ENCODE results near the gene TFAP2A. TPM values are rescaled to one million over a fixed set of nuclear protein-coding genes. Genes with fewer than 3 reads are reported as not detected.
A peak's percentile ranks its signal among the peaks of the same experiment; 100 is the strongest.

Gene TFAP2A
- total RNA-seq, 1 experiment from 2014 or later, result 87.4 TPM

- Mint-ChIP-seq H3K27ac (ENCODE audit: low read depth, unreplicated experiment) (no peak overlapping the region), H3K4me1 (ENCODE audit: insufficient read depth, unreplicated experiment) (peaks cover 8% of the 10 kb centered on the region), H3K27me3 (ENCODE audit: insufficient read depth, unreplicated experiment) (no peaks in the 10 kb centered on the region), H3K4me3 (ENCODE audit: unreplicated experiment) (no peak overlapping the region), H3K9me3 (ENCODE audit: unreplicated experiment) (no peaks in the 10 kb centered on the region), H3K36me3 (ENCODE audit: insufficient read depth, unreplicated experiment) (no peaks in the 10 kb centered on the region)
- DNase-seq (ENCODE audit: unreplicated experiment), result no peak
- ChIA-PET CTCF (no interaction called here), POLR2A (no interaction called here)
- intact Hi-C loops (cut with micrococcal nuclease), result no loop called here
- BruUV-seq (replicated peaks), result no TSS peak
- TF ChIP-seq, protein P1, sequence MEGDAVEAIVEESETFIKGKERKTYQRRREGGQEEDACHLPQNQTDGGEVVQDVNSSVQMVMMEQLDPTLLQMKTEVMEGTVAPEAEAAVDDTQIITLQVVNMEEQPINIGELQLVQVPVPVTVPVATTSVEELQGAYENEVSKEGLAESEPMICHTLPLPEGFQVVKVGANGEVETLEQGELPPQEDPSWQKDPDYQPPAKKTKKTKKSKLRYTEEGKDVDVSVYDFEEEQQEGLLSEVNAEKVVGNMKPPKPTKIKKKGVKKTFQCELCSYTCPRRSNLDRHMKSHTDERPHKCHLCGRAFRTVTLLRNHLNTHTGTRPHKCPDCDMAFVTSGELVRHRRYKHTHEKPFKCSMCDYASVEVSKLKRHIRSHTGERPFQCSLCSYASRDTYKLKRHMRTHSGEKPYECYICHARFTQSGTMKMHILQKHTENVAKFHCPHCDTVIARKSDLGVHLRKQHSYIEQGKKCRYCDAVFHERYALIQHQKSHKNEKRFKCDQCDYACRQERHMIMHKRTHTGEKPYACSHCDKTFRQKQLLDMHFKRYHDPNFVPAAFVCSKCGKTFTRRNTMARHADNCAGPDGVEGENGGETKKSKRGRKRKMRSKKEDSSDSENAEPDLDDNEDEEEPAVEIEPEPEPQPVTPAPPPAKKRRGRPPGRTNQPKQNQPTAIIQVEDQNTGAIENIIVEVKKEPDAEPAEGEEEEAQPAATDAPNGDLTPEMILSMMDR (IDR thresholded peaks at IDR 0.05; ENCODE audit: unreplicated experiment), result no peak
Measured at GRCh38 chr6:10373642-10374359, 41.1 kb downstream of the TFAP2A start.

GRCh38 chr6:10369896-10370295 lies 45.0 kb downstream of the TFAP2A start:
- TF ChIP-seq, protein P1 (IDR thresholded peaks at IDR 0.05; ENCODE audit: unreplicated experiment), result no peak
- no TSS peak for BruUV-seq (replicated peaks)
- intact Hi-C loops (cut with micrococcal nuclease), result no loop called here
- Mint-ChIP-seq H3K4me3 (ENCODE audit: unreplicated experiment) (no peak overlapping the region), H3K9me3 (ENCODE audit: unreplicated experiment) (no peaks in the 10 kb centered on the region), H3K4me1 (ENCODE audit: insufficient read depth, unreplicated experiment) (peaks cover 8% of the 10 kb centered on the region), H3K27me3 (ENCODE audit: insufficient read depth, unreplicated experiment) (no peaks in the 10 kb centered on the region), H3K27ac (ENCODE audit: low read depth, unreplicated experiment) (no peak overlapping the region), H3K36me3 (ENCODE audit: insufficient read depth, unreplicated experiment) (no peaks in the 10 kb centered on the region)
- CTCF ChIA-PET, result interaction anchor here (0.9 kb wide), 1 partner anchor 120 kb away, joined by 3 read pairs; no protein-coding TSS in a partner anchor
- POLR2A ChIA-PET, result interaction anchor here (0.6 to 1.5 kb wide), 3 partner anchors 16 to 514 kb away, joined by 3 read pairs; no protein-coding TSS in a partner anchor
- DNase-seq (ENCODE audit: unreplicated experiment), result peak; percentile 55

GRCh38 chr6:10368861-10369260 lies 46.0 kb downstream of the TFAP2A start:
- intact Hi-C loops (cut with micrococcal nuclease), result no loop called here
- TF ChIP-seq, protein P1 (IDR thresholded peaks at IDR 0.05; ENCODE audit: unreplicated experiment), result no peak
- H3K4me3 Mint-ChIP-seq (ENCODE audit: unreplicated experiment), result no peak overlapping the region
- peaks cover 3% of the 10 kb centered on the region for H3K4me1 Mint-ChIP-seq (ENCODE audit: insufficient read depth, unreplicated experiment)
- H3K36me3 Mint-ChIP-seq (ENCODE audit: insufficient read depth, unreplicated experiment), result no peaks in the 10 kb centered on the region
- H3K27ac Mint-ChIP-seq (ENCODE audit: low read depth, unreplicated experiment), result peak overlapping the region; percentile 9
- no peaks in the 10 kb centered on the region for H3K27me3 Mint-ChIP-seq (ENCODE audit: insufficient read depth, unreplicated experiment)
- H3K9me3 Mint-ChIP-seq (ENCODE audit: unreplicated experiment), result peaks cover 6% of the 10 kb centered on the region
- ChIA-PET CTCF (no interaction called here), POLR2A (no interaction called here)
- BruUV-seq (replicated peaks), result no TSS peak
- DNase-seq (ENCODE audit: unreplicated experiment), result no peak

GRCh38 chr6:10363911-10364310 lies 51.0 kb downstream of the TFAP2A start:
- intact Hi-C loops (cut with micrococcal nuclease), result no loop called here
- Mint-ChIP-seq H3K4me1 (ENCODE audit: insufficient read depth, unreplicated experiment) (no peaks in the 10 kb centered on the region), H3K9me3 (ENCODE audit: unreplicated experiment) (peaks cover 7% of the 10 kb centered on the region), H3K27me3 (ENCODE audit: insufficient read depth, unreplicated experiment) (no peaks in the 10 kb centered on the region), H3K36me3 (ENCODE audit: insufficient read depth, unreplicated experiment) (no peaks in the 10 kb centered on the region), H3K27ac (ENCODE audit: low read depth, unreplicated experiment) (no peak overlapping the region), H3K4me3 (ENCODE audit: unreplicated experiment) (no peak overlapping the region)
- TF ChIP-seq, protein P1 (IDR thresholded peaks at IDR 0.05; ENCODE audit: unreplicated experiment), result no peak
- CTCF ChIA-PET, result no interaction called here
- POLR2A ChIA-PET, result no interaction called here
- BruUV-seq (replicated peaks), result no TSS peak
- no peak for DNase-seq (ENCODE audit: unreplicated experiment)
